GM19351 (cell line): ENCODE results near the gene HMX1.

ENCODE experiments used
- ATAC-seq: cut with Tn5 transposase; IDR thresholded peaks from one replicate; pipeline ENCODE4 v1.9.1; 2021; ENCODE audit warnings: mild to moderate bottlenecking, moderate library complexity; ENCODE audit not compliant: unreplicated experiment

Gene HMX1

DNA sequence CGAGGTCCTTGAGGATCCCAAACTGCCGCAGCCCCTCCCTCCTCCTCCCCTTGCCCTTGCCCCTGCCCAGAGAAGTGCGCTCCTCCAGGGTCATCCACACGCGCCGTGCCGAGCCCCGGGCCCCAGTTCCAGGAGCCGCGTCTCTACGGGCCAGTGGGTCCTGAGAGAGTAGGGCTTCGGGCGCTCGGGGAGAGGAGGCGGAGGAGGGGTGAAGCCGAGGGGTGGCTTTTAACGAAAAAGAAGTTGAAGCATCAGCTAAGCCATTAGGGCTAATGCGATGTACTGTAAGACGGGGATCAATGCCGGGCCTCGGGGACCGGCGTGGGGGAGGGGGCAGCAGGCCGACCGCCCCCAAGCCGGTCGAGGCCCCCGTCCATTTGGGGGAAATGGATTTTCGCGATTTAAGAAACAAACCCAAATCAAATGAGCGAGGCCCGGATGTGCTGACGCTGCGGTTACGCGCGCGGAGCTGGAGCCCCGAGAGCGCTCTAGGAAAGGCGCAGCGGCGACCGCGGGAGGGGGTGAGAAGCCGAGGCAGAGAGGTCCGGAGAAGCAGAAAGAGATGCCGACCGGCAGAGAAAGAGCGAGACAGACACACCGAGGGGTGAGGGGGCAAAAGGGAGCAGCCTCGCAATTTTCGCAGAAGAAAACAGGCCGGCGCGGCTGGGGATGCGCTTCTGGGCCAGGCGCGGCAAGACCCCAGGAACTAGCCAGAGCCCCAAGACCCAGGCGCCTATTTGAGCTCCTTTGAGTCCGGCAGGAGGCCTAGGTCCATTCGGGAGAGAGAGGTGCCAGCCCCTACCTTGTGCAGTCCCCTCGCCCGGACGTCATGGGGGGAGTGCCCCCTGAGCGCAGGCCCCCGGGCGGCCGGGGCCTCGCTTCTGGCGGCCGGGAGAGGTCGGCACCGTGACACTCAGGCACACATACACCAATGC lies 13.6 kb downstream of the HMX1 start:
- ATAC-seq: no peak

DNA sequence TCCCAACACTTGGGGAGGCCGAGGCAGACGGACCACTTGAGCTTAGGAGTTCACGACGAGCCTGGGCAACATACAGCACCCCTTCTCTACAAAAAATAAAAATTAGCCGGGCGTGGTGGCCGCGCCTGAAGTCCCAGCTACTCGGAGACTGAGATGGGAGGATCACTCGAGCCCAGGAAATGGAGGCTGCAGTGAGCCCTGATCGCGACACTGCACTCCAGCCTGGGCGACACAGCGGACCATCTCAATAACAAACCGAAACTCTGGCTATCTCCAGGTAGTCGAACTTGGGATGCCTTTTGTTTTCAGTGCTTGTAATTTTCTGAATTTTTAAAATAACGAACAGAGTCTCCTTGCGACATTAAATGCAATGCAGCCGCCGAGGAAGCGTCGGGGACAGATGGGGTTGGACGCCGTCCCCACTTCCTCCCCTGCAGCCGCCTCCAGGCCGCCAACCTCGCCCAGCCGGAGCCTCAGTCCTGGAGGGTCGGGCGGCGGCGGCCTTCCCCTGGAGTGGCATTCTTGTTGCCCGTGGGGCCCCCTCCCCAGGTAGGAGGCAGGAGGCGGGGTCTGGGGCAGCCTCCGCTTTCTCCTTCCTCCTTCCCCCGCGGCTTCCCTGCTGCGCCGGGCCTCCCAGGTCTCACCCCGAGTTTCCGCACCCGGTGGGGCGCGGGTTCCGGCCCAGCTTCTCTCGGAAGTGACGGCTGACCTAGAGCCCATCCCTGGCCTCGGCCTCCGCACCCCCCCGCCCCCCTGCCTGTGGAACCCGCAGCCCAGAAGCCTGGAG lies 14.6 kb downstream of the HMX1 start:
- no peak for ATAC-seq

DNA sequence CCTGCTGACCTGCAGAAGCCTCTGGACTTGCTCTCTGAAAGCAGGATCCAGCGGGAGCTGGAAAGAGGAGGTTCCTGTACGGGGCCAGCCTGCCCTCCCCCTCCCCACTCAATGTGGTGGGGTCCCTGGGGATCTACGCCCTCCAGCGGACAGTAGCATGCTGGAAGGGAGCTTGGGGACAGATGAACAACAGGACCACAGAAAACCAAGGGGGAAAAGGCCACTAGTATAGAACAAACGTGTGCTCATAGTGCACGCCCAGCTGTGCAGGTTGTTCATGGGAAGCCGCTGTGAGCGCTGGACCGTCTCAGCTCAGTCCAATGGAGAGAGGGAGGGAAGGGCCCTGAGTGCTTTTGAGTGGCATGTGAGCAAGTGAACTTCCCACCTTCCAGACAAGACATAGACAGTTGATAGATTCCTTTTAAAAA lies 15.8 kb downstream of the HMX1 start:
- ATAC-seq: no peak

DNA sequence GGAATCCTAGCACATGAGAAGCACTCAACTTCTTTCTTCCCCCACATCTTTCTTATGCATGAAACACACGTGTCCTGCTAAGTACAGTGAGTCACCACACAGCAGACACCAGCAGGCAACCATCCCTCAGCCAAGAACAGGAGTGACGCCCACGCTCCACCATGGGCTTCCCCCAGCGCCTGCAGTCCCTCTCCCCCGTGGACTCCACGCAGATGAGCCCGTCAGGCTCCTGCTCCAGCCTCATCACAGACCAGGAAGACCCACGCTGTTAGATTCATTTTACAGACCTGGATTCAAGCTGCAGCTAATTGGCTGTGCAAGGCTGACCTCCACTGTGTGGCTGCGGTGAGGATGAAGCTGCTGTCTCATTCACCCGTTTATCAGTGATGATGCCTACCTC lies 16.7 kb downstream of the HMX1 start:
- no peak for ATAC-seq

DNA sequence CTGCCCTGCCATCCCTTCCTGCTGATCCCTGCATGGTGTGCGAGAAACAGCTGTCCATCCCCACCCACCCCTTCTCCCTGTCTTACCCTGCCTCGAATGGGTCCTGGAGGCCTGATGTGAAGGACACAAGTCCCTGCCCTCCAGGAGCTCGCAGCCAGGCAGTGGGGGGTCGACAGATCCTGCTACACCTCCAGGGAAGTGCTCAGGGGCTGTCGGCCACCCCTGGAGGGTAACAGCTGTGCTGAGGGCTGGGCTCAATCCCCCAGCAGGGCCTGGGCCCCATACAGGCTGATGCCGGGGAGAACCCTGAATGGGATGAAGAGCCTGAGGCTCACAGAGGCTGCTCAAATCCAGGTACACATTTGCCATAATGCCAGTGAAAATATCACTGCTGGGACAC lies 17.6 kb downstream of the HMX1 start:
- ATAC-seq: no peak

DNA sequence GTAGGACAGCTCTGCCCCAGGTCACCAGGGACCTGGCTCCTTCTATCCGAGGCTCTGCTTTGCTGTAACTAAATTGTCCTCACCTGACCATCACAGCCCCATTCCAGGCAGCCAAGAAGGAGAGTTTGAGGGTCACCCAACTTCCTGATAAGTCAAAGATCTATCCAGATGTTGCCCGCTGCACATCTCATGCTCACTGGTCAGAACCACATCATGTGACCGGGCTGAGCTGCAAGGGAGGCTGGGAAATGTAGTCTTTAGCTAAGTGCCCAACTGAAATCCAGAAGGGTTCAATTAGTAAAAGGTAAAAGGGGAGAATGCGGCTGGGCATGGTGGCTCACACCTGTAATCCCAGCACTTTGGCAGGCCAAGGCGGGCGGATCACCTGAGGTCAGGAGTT lies 18.4 kb downstream of the HMX1 start:
- ATAC-seq: no peak

DNA sequence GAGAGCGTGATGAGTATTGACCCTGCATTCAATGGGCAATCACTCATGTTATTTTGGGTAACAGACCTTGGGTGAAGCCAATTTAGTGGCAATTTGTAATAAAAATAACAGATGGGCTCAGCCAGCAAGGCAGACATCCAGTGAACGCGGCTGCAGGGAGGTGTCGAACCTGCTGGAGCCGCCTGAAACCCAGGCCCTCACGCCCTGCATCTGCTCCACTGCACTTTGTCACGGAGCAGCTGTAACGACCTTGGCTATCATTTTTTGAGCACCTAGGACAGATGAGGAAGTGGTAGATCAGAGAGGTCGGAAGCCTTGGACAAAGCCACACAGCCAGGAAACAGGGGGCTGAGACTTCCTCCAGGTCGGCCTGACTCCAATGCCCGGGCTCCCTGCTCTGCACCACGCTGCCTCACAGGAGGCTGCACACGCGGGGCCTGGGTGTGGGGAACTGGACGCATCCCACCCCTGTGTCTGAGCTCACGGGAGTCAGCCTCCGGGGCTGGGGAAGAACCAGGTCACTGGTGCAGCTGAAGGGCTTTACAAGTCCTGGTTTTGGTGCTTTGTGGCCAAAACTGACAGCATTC lies 19.4 kb downstream of the HMX1 start:
- ATAC-seq: no peak

DNA sequence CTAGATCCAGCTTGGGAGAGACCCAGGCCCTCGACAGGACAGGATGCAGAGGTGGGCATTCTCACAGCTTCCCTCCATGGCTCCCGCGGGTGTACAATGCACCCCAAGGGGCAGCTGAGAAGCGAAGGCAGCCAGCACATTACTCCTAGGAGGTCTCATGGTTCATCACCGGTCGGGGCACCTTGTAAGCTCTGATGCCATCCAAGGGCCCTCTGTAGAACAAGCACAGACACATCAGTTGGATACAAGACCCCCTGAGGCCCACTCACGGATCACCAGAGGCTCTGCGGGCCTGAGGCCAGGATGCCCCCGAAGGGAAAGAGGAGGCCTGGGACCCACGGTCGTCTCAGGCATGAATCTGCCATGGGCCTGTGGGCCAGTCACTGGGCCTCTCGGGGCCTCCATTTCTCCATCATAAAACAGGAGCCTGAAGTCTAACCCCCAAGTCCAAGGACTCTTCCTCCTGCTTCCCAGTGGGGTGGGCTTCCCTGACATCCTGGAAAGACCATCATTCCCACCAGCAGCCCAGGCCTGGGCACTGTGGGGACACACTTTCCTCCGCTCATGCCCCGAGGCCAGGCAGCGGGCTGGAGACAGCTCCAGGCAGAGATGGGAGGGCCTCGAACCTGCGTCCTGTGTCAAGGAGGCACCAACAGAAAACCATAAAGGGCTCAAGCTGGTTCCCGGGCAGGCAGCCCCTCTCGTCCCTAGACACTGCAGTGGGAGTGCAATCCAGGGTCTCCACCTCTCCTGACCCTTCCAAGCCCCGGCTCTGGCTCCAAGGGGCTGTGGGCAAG lies 20.1 kb downstream of the HMX1 start:
- no peak for ATAC-seq

DNA sequence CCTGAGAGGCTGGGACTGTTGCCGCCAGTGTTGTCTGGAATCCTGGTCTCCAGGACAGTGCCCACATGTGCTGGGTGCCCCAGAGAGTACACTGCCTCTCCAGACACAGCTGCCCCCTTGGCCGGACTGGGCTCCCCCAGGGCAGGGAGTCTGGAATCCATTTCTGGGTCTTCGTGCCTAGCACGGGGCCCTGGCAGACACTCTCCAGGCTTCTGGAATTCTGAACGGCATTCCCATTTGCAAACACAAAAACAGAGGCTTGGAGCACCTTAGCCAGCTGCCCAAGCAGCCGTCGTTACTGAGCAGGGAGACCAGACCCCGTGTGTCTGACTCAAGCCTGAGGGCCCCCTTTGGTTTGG lies 20.8 kb downstream of the HMX1 start:
- no peak for ATAC-seq

DNA sequence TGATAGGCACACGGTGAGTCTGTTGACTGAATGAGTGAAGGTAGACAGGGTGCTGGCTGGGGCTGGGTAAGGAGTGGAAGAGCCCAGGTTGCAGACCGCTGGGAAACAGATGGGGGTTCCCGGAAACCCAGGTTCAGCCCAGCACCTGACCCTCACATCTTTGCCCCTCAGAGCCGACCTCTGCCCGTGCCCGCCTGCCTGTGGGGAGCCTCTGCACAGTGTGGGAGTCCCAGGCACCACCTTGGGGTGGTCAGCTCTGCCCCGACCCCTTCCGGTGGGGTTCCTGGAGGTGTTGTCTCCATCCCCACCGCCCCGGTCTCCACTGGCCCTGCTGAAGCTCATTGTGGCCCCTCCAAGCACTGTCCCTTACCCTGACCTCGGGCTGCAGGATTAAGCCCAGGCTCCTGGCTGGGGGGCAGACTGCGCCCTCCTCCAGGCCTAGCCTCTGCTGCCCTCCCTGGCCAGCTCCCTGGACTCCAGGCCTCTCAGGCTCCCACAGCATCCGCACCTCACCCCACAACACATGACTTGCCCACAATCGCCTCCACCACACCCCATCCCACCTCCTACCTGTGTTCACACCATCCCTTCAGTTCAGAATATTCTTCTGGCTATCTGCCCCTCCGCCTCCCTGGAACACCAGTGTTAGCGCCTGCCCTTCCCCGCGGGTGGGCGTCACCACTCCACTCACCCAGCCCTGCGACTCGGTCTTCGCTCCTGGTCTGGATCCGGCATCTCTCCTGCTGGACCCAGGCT lies 21.4 kb downstream of the HMX1 start:
- no peak for ATAC-seq

DNA sequence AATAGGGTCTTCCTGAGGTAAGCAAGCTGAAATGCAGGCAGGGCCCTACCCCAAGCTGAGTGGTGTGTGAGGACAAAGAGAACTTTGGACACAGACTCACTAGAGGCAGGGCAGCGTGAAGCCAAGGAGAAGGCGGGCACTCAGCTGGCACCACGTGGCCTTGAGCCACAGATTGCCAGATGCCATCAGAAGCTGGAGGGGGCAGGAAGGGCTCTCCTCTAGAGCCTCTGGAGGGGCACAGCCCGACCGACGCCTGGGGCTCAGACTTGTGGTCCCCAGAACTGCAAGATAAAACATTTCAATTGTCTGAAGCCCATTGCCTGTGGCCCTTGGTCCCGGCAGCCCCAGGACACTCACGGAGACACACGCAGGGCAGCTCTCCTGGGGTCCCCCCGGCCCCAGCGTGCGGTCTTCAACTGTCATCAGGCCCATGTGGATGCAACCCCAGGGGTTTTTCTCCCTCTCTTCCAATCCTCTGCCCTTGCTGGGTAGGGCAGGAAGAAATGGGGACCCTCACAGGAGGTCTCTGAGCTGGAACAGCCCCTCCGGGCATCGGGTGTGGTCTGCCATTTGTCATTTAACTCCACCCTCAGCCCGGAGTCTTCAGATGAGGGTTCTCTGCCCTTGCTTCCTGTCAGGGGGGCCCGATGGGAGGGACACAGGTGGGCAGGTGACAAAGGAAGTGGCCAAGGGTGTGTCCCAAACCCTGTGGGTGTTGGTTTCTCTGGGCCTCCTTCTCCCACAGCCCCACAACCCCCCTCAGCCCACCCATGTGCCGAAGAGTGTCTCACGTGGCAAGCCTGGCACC lies 22.2 kb downstream of the HMX1 start:
- ATAC-seq: no peak

DNA sequence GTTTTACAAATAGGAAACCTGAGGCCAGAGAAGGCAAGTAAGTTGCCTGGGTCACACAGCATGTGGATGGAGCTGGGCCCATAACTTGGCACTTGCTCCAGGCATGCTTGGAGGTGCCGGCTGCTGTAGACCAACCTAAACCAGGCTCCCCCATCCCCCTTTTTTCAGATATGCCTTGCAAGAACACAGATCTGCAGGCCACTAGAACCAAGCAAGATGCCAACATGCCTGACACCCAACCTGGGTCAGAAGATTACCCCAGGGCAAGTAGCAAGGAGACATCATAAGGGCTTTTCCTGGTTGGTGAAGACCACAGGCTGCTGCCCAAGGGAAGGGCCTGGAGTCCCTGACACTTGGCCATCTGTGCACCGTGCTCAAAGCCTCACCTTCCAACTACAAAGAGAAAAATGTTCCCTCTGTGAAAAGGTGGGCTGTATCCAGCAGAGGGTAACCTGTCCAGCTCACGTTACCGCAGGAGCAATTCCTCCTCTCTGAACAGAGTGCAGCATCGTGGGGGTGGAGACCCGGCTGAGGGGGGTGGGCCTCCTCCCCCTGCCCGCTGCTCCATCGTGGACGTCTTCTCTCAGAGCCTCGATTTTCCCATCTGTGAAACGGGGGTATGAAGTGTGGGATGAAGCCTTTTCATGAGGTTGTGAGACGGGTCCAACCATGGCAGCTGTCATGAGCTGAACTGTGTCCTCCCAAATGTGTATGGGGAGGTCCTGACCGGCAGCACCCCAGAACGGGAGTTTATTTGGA lies 23.0 kb downstream of the HMX1 start:
- no peak for ATAC-seq

DNA sequence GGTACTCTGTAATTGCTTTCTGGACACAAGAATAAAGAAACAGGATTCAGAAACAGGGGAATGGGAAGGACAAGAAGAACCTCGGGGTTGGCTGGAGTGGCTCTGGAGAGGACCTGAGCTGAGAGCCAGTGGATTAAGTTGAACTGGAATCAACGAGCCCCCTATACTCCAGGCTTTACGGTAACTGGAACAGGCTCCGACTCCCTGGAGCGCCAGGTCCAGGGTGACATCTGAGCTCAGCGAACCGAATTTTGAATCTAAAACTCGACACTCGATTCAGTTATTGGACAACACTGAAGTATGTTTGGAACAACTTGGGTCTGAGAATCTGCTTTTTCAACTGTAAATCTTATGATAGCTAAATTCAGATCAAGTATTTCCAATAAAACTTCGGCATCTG lies 23.9 kb downstream of the HMX1 start:
- ATAC-seq: no peak

DNA sequence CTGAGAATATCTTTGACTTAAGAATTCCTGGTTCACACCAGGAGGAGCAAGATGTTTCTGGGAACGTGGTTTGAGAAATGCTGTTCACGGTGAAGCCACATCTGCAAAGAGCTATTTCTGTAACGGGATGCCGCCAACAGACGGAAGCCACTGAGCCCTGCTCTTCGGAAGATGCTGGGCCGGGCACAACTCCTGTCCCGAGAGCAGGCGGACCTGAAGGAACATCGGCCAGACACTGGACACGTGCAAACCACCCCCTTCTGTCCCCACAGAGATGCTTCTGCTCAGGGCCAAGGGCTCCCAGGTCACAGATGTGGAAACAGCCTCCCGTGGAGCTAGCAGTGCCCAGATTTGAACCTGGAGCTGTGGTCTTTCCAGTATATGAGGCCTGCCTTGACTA lies 24.3 kb downstream of the HMX1 start:
- ATAC-seq: no peak

DNA sequence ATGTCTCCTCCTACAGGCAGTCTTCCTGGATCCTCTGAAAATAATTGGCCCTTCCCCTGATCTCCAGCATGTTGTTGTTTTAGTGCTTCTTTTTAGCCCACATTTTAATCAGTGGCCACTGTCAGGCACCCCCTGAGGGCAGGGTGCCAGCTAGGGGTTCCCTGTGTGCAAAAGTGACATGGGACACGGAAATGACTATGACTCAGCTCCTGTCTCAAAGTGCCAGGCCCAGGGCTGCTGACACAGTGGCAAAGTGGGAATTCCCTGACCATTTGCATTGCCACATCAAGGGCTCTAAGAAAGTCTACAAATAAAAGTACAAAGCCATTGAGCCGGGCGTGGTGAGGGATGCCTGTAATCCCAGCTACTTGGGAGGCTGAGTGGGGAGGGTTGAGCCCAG lies 24.8 kb downstream of the HMX1 start:
- ATAC-seq: no peak

DNA sequence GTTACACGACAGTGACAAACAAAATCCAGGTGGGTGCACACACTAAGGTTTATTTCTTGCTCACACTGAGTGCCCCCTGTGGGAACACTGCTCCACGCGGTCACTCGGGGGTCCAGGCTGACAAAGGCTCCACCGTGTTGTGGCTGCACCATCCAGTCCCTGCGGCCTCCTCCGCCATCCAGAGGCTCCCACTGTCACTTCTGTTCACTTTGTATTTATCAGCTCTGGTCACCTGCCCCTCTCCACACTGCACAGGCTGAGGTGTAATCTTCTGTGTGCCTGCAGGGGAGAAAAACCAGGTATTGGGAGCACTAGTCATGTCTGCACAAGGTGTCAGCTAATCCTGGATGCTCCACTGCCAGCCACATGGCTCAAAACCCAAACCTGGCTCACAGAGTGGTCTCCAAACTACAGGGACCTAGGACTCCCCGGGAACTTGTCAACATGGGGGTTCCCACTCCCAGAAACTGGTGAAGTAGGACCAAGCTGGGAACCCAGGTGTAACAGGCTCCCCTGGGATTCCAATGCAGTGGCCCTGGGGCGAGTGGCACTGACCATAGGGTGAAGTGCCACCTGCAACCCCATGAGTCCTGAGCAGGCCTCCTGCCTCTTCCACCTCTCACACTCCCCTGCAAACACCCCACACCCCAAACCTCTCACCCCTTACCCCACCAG lies 25.5 kb downstream of the HMX1 start:
- no peak for ATAC-seq

DNA sequence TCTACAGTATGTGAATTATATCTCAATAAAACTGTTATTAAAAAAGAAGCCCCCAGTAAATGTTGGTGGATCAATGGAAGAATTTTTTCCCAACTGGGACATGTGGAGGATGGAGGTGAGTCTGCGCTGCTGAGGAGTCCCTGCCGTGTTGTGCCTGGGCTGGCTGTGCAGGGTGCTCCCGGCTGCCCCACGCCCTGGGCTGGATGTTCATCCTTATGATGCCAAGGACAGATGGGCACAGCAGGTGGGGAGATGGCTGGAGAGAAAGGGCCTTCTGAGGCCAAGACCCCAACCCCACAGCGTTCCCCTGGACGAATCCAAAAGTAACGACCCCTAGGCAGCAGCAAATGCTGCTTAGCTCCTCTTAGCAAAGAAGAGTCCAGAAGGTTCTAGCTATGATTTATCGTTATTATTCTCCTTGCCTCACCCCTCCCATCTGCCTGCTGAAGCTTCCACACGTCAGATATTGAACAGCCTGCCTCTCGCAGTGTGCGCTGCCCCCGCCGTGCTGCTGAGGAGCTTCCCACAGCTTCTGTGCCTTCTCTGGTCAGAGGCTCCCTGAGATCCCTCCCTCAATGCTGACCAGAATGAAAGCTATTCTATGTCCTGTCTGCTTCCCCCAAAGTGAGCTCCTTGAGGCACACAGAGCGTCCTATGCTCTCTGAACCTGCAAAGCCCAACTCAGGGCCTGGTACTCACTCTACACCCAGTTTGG lies 26.5 kb downstream of the HMX1 start:
- no peak for ATAC-seq

DNA sequence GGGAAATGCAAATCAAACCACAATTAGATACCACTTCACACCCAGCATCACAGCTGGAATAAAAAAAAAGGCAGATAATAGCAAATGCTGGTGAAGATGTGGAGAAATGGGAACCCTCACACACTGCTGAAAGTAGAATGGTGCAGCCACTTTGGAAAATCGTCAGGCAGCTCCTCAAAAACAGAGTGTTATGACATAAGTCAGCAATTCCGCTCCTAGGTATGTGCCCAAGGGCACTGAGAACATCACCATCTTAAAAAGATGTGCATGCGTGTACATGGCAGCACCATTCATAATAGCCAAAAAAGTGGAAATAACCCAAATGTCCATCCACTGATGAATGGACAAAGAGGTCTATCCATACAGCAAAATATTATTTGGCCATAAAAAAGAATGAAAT lies 28.0 kb downstream of the HMX1 start:
- ATAC-seq: no peak
